Left lung (tissue), 10 donors: ENCODE data around the gene RFT1. TPM values are rescaled to one million over a fixed set of nuclear protein-coding genes. Genes with fewer than 3 reads are reported as not detected.

Experiments
- ATAC-seq: fragments of 200-7000 bp; cut with Tn5 transposase; one replicate; pipeline ENCODE4 v1.9.1; 2020; ENCODE audit warnings: moderate library complexity
- DNase-seq, 4 donors: peaks; one replicate each; pipeline ENCODE4 v3.0.0-alpha.2; 2013 to 2020
- H3K27ac ChIP-seq, 2 donors: fragments of 200-600 bp; sonication (generic) in 1 of 2; one replicate each; pipeline versions ENCODE4 v1.5.0 to v1.8.0; 2020 to 2021
- H3K27me3 ChIP-seq, 2 donors: fragments of 200-600 bp; sonication (generic) in 1 of 2; one replicate each; pipeline versions ENCODE4 v1.5.0 to v1.8.0; 2020 to 2021
- H3K36me3 ChIP-seq, 2 donors: fragments of 200-600 bp; sonication (generic) in 1 of 2; one replicate each; pipeline versions ENCODE4 v1.5.0 to v1.8.0; 2020 to 2021
- H3K4me1 ChIP-seq, 2 donors: fragments of 200-600 bp; one replicate each; pipeline ENCODE4 v1.8.0; 2021
- H3K4me3 ChIP-seq, 2 donors: fragments of 200-600 bp; sonication (generic) in 1 of 2; one replicate each; pipeline versions ENCODE4 v1.5.0 to v1.8.0; 2020 to 2021; ENCODE audit warnings: mild to moderate bottlenecking in 1 of 2
- H3K9me3 ChIP-seq, 2 donors: fragments of 200-600 bp; sonication (generic) in 1 of 2; one replicate each; pipeline versions ENCODE4 v1.5.0 to v1.8.0; 2020 to 2021
- intact Hi-C, 2 donors: fragments of 100-400 bp; cut with DNase I; formaldehyde crosslinking; loops; one replicate each; pipeline versions ENCODE4 v1.11.2 to v1.14.2; 2022
- polyA plus RNA-seq, 6 donors: library from polyadenylated mRNA; unstranded; fragments of 120-200 nt; gene quantifications; one replicate each; pipeline ENCODE4 v1.2.1, GENCODE V29; 2013; ENCODE audit not compliant: insufficient read length in 6 of 6
- total RNA-seq, 2 donors: library from RNA; stranded (reverse); fragmentation: NEBNext Ultra II Directional; extraction: Animal tissue kit (Norgen Biotek cat#: 25700); gene quantifications; one replicate each; pipeline ENCODE4 v1.2.1, GENCODE V29; 2021
- TF ChIP-seq, protein P1 (sequence below), 2 donors: fragments of 200-600 bp; sonication (generic) in 1 of 2; IDR thresholded peaks; one replicate each; pipeline versions ENCODE4 v1.5.0 to v1.8.0; 2021; ENCODE audit warnings: antibody characterized with exemption in 2 of 2
- donor health status: DM: no; HTN: yes; CAD: no.
- donor health status: DM: no; HTN: no; CAD: no.

The RFT1 gene
- total and polyA plus RNA-seq, 8 donors, result 23.2 to 28.0 (median 24.4) TPM

DNA sequence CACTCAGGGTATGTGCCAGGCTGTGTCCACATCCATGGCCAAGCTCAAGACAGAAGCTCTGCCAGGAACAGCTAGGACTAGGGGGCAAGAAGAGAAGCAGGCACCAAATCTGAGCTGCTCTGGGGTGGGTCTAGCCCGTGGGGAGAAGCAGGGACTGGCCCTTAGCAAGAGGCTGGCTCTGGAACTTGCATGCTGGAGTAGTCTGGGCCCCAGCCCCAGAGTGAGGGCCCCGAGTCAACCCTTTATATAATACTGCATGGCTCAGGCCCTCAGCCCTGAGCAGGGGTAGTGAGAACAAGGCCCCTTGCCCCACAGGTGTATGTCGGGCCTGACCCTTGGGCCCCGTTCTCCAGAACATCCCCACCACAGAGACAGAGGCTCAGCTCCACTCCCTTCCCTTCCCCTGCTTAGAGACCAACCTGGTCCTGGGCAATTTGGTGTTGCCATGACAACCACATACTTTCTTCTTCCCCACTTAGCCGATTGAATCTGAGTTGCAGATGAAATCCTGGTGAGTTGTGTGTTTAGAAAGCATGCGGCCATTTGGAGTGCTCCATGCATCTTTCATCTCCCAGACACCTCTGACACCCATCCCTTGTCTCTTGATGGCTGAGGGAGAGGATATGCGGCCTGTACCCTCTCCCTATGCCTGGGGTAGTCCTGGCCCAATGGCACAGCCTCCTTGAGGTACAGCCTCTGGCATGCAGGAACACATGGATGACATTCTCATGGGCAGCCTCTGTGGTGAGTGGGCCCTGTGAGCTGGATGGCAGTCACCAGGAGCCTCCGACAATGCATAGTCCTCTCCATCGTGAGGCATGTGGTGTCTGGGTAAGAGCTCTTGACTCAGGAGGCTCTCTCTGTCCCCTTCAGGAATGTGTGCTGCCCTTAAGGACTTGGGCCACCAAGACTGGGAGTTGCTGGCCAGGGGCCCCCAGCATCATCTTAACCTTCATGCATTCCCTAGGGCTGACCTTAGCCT is 55.2 kb downstream of the RFT1 start:
- Histone ChIP-seq H3K4me3 (no peak overlapping the region), H3K36me3 (no peaks in the 10 kb centered on the region), H3K27ac (no peak overlapping the region), H3K4me1 (peaks cover 0 to 9% of the 10 kb centered on the region in 2 donors), H3K9me3 (no peaks in the 10 kb centered on the region), H3K27me3 (no peaks in the 10 kb centered on the region)
- TF ChIP-seq, protein P1, sequence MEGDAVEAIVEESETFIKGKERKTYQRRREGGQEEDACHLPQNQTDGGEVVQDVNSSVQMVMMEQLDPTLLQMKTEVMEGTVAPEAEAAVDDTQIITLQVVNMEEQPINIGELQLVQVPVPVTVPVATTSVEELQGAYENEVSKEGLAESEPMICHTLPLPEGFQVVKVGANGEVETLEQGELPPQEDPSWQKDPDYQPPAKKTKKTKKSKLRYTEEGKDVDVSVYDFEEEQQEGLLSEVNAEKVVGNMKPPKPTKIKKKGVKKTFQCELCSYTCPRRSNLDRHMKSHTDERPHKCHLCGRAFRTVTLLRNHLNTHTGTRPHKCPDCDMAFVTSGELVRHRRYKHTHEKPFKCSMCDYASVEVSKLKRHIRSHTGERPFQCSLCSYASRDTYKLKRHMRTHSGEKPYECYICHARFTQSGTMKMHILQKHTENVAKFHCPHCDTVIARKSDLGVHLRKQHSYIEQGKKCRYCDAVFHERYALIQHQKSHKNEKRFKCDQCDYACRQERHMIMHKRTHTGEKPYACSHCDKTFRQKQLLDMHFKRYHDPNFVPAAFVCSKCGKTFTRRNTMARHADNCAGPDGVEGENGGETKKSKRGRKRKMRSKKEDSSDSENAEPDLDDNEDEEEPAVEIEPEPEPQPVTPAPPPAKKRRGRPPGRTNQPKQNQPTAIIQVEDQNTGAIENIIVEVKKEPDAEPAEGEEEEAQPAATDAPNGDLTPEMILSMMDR (IDR thresholded peaks at IDR 0.05), result no peak
- intact Hi-C loops, result loop anchor here in 1 of 2 donors (10.0 kb wide), 2 partner anchors 230 to 330 kb away; no protein-coding TSS in a partner anchor
- ATAC-seq, result no peak
- peak in 1 of 4 donors; percentile 12 for DNase-seq

DNA sequence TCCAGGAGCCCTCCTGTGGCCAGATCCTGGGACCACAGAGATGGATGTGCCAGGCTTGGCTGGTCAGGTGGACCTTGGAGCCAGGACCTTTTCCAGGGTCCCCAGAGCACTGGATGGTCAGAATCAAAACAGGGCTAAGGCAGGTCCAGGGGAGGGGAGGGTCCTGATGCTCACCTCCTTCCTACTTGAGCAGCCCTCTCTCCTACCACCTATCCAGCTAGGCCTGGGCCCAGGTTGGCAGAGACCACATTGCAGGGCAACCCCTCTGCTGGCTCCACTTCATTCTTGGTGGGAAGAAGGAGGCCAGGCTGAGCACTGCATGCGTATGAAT is 55.9 kb downstream of the RFT1 start:
- Histone ChIP-seq H3K27me3 (no peaks in the 10 kb centered on the region), H3K4me1 (peaks cover 0 to 9% of the 10 kb centered on the region in 2 donors), H3K4me3 (no peak overlapping the region), H3K36me3 (no peaks in the 10 kb centered on the region), H3K9me3 (no peaks in the 10 kb centered on the region), H3K27ac (no peak overlapping the region)
- ATAC-seq (no peak), DNase-seq (no peak)
- TF ChIP-seq, protein P1 (IDR thresholded peaks at IDR 0.05), result no peak
- intact Hi-C loops, result loop anchor here in 1 of 2 donors (10.0 kb wide), 2 partner anchors 230 to 330 kb away; no protein-coding TSS in a partner anchor

DNA sequence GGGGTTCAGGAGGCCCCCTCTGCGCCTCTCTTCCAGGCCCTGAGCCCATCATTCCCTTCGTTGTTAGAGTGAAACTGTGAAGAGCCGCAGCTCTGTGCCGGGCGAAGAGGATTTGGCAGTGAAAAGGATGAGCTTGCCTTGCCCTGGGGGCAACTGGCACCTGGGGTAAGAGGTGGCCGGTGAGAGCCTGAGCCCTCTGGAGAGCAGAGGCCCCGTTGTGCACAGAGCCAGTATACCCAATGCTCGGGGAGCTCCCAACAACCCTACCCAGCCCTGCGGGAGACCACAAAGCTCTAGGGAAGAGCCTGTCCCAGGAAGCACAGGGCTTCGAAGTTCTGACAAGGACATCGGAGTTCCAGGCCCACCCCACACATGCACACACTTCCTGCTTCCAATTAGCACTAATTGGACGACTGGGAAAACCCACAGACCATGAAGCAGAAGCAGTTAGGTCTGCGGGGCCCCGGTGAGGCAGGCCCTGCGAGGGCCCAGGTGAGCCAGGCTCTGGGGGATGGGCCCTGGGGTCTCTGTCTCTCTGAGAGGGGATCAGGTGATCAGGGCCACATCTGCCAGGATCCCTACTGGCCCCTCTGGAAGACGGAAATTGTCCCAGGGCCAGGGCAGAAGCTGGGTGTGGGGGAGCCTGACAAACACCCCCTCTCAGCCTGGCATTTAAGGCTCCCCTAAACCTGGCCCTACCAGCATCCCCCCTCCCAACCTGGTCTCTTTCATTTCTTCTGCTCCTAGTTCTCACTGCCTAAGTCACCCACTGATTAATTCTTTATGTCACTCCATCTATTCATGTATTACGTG is 56.5 kb downstream of the RFT1 start:
- no peak for ATAC-seq
- Histone ChIP-seq H3K27ac (peak overlapping the region in 1 of 2 donors; percentile 55), H3K4me1 (peaks cover 0 to 9% of the 10 kb centered on the region in 2 donors), H3K4me3 (peak overlapping the region; percentile 60 to 83), H3K36me3 (no peaks in the 10 kb centered on the region), H3K27me3 (no peaks in the 10 kb centered on the region), H3K9me3 (no peaks in the 10 kb centered on the region)
- no peak for DNase-seq
- TF ChIP-seq, protein P1 (IDR thresholded peaks at IDR 0.05), result no peak
- intact Hi-C loops, result loop anchor here in 1 of 2 donors (10.0 kb wide), 2 partner anchors 229 to 329 kb away; no protein-coding TSS in a partner anchor

DNA sequence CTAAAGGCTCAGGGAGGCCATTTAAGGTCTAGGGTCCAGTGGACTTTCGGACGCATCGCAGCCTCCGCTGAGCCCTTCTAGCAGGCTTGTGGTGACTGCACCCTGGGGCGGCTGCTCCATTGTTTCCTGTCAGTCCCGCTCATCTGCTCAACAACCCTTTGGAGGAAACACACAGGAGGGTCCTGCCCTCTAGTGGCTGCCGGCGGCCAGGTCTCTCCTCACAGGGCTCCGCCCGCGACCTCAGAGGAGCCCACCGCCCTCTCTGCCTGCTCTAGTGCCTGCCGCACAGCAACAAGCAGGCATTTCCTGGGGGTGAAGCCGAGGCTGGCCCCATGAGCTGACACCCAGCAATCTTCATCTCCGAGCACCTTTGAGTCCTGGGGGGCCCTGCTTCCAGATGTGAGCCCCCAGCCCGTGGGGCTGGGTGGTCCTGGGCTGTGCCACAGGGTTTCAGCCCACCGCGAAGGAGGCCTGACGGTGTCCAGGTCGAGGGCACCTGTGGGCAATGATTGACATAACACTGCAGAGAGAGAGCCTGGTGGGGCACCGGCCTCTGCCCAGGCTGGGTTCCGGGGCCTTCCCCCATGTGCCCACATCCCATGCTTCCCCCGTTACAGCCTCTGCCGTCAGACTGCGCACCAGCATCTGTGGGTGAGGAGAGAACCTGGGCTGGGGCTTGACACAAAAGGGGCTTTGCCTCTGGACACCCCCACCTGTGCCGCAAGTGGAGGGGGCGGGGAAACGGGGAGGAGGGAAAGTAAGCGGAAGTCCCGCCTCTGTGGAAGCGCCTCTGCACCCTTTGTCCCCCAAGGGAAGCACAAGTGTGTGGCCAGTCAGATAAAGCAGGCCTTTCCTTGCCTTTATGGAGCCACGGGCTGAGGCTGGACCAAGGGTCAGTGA is 57.3 kb downstream of the RFT1 start:
- Histone ChIP-seq H3K9me3 (no peaks in the 10 kb centered on the region), H3K4me3 (peak overlapping the region; percentile 60 to 83), H3K27me3 (no peaks in the 10 kb centered on the region), H3K4me1 (peaks cover 0 to 9% of the 10 kb centered on the region in 2 donors), H3K36me3 (no peaks in the 10 kb centered on the region), H3K27ac (peak overlapping the region; percentile 7 to 55)
- TF ChIP-seq, protein P1 (IDR thresholded peaks at IDR 0.05), result peak; percentile 79 to 95
- intact Hi-C loops, result loop anchor here in 1 of 2 donors (10.0 kb wide), 2 partner anchors 228 to 328 kb away; no protein-coding TSS in a partner anchor
- DNase-seq (peak; percentile 65 to 96 (median 84)), ATAC-seq (peak; percentile 98)
